ENCODE results near the gene ABCB11.
"Not testable (repeated sequence)": the region's sequence is repeated elsewhere in the genome, so short reads cannot be mapped to it uniquely, and the experiment has no call there.

The ABCB11 gene

GRCh38 chr2:168892327-168892726, 138.8 kb downstream of the ABCB11 start:
- no peak for DNase-seq (ENCODE audit: low read depth in 2 of 2)

DNA sequence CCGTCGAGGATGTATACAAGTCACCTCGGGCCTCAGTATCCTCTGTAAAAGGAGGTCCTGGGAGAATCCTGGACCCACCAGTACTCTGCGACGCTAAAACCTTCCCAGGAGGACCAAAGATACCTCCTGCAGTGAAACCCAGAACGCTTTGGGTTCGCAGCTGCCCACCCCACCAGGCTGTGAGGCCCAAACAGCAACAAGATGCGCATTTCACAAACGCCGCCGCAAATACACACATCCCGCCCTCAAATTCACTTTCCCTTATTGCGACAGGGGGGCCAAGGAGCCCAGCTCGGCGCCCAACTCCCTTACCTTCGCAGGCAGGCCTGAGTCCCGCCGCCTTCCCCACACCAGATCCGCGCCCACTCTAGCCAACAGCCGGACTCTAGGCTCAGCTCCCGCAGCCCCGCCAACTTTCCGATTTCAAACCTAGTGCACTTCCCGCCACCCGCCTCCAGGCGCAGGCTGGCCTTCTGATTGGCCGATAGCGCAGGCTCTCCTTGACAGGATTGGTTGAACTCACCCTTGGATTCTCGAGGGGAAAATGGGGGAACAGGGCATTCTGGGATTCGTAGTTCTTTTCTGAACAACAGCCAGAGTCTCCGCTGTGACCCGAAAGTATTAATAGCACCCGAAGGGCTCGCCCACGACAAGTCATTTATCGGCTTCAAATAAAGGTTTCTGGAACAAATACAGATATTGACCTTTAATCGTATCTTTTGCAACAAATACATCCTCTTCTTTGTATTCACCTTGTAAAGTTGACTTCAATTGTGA, 140.9 kb downstream of the ABCB11 start, which contains the start of gene SPC25:
Gene SPC25 (minus strand): TSS at position 425 of the 777 bp plus-strand sequence. CDS start 911 bp downstream, outside the sequence.
- DNase-seq (ENCODE audit: low read depth in 2 of 2) = peak; percentile 83 to 90

DNA sequence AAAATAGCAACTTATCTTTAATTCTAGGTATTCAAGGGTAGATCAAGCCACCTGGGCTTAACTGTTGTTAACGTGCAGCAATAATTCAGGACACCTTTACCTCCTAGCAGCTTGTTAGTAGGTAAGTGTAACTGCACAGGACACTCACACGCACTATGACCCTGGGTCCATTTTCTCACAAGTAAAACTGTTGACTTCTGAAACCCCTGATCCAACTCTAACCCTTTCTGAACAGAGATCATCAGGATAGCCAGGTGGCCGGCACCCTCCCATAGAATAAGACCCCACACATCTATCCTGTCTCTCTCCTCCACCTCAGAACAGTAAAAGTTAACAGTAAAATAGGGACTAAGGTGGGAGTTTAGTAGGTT, 141.5 kb downstream of the ABCB11 start:
- no peak for DNase-seq (ENCODE audit: low read depth in 2 of 2)

DNA sequence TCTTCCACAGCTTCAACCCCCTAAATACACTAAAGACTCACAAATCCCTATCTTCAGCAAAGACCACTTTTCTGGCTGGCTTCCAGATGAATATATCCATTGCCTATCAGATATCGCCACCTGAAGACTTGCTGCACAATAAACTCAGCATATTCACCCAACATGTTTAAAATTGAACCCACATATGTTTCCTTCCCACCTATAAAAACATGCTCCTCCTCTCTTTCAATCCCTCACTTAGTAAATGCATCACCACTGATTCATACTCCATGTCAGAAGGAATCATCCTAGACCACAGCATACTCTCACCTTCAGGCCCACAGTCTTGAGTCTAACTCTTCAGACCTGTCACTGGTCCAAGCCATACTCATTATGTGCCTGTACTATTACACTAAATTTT, 146.1 kb downstream of the ABCB11 start:
- no peak for DNase-seq (ENCODE audit: low read depth in 2 of 2)

- DNase-seq (ENCODE audit: low read depth in 2 of 2) = not testable (repeated sequence)
Measured at GRCh38 chr2:168882163-168882562, 149.0 kb downstream of the ABCB11 start.

DNA sequence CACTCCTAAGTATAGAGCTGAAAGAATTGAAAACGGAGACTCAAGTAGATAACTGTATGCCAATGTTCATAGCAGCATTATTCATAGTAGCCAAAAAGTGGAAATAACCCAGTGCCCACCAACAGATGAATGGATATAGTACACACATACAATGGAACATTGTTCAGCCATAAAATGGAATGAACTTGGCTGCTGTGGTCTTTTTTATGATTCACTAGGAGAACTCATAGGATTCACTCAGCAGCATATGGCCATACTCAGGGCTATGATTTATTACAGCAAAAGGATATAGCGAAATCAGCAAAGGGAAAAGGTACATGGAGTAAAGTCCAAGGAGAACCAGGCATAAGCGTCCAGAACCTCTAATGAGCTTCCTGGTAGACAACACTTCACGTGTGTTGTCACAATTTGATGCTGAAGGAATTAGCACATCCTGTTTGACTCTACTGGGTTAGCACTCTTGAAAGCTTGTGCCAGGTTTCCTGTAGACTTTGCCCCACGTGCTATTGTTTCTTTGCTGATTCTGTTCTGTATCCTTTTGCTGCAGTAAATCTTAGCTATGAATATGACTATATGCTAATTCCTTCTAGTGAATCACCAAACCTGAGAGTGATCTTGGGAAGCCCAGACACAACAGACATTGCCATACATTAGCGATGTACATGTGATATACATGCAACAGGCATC, 156.6 kb downstream of the ABCB11 start:
- no peak for DNase-seq (ENCODE audit: low read depth in 2 of 2)

GRCh38 chr2:168870824-168871223, 160.3 kb downstream of the ABCB11 start:
- DNase-seq (ENCODE audit: low read depth in 2 of 2) = not testable (repeated sequence)
